ENCODE data around the gene CABLES2.
"Not testable (repeated sequence)": the region's sequence is repeated elsewhere in the genome, so short reads cannot be mapped to it uniquely, and the experiment has no call there.

The CABLES2 gene

DNA sequence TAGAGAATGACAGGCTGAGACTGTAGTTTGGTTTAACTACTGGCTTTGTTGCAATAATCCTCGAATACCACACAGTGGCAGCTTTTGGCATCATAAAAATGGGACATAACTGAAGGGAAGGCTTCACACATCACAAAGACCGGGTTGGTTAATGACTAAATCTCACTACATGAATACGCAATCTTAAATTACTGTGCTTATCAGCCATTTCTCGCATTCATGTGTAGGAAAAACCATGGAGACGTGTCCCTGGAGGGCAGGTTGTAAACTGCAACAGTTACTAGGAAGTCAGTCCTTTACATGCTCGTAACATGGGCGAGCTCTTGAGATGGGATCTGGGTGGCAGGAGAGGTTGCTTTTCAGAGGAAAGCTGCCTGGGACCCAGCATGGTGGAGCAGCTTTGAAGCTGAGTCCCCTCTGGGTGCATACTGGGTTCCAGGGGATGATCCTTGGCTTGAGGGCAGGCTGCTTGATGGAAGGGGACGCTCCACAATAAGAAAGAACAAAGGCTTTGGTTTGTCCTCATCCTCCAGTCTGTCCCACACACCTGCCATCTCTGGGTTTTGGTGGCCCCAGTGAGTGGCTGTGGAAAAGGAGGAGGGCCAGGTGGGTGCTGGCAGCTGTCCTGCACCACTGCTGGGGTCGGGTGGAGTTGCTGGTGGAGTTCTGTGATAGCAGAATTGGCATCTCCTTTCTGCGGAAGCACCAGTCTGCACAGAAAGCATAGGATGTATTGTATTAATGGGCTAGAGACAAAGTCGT lies 18.1 kb downstream of the CABLES2 start:
- DNase-seq, result peak; percentile 22

DNA sequence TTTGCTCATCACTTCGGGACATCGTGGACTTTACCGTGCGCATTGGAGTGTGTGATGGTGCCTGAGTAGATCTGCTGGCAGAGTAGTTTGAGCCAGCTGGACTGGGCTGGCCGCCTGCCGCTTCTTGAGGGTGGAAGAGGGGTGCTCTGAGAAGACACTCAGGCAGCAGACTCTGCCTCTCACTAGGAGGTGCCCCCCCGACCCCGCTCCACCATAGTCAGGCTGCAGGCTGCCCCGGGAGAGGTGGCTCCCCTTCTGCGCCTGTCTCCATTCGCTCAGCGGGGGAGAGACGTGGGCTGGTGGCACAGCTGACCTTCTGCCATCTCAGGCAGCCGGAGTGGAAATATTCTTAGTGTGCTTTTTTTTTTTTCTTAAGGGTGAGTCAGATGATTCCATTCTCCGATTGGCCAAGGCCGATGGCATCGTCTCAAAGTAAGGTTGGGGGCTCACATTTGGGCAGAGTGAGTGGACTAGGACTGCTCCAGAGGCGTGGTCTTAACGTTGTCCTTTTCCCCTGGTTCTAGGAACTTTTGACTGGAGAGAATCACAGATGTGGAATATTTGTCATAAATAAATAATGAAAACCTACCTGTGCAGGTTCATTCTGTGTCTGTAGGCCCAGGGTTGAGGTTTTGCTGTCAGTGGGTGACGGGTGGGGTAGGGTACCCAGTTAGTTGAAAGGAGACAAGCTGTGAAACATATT lies 19.0 kb downstream of the CABLES2 start:
- no peak for DNase-seq

DNA sequence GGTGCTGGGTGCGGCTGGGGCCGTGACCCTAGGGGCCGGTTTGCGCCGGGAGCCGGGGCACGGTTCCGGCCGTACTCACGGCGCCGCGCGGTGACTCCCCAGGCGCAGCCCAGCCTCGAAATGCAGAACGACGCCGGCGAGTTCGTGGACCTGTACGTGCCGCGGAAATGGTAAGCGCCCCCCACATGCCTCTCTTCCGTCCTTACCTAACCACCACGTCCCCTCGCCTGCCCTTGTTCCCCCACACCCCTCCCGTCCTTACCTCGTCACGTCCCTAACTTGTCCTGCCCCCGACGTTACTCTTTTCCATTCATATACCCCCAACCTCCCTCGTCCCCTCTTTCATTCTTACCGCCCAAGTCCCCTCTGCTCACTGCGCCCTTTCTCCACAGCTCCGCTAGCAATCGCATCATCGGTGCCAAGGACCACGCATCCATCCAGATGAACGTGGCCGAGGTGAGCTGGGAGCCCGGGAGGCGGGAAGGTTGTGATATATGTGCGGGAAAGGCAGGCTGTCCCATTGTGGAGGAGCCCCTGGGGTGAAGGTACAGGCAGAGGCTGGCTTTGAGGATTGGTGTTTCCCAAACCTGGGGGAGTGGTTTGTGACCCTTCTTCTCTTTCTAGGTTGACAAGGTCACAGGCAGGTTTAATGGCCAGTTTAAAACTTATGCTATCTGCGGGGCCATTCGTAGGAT lies 19.7 kb downstream of the CABLES2 start:
- DNase-seq, result no peak

DNA sequence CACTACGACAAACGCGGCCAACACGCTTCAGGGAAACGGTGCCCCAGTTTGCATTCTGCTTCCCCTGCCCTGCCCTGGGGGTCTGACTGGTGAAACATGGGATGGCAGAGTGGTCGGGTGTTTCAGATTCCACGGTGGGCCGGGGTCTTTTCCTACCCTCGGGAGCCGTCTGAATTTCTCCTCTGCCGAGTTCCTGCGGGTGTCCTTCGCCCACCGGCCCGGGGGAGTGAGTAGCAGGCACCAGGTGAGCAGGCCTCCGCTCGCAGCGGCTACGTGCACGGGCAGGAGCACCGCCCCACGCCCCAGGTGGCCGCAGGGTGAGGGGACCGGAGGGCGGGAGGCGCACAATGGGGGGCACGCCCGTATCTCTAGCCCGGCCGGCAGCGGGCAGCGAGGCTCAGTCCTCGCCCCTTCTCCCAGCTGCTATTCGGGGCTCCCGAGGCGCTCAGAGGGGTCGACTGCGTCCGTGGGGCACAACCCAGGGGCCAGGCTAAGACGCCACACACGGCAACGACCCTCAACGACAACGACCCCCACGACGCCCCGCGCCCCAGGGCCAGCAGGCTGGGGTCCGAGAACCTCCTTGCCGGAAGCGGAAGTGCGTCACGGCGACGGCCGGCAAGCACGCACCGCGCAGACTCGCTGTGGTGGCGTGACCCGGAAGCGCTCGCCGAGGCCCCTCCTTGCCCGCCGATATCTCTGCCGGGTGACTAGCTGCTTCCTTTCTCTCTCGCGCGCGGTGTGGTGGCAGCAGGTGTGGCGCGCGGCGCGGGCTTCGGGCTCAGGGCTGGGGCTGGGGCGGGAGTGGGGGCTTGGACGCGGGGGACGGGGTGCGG lies 20.5 kb downstream of the CABLES2 start, which contains the start of gene RPS21:
Gene RPS21 (plus strand): TSS at position 721 of the 836 bp plus-strand sequence. CDS start 236 bp downstream, outside the sequence.
- DNase-seq, result peak; percentile 89

DNA sequence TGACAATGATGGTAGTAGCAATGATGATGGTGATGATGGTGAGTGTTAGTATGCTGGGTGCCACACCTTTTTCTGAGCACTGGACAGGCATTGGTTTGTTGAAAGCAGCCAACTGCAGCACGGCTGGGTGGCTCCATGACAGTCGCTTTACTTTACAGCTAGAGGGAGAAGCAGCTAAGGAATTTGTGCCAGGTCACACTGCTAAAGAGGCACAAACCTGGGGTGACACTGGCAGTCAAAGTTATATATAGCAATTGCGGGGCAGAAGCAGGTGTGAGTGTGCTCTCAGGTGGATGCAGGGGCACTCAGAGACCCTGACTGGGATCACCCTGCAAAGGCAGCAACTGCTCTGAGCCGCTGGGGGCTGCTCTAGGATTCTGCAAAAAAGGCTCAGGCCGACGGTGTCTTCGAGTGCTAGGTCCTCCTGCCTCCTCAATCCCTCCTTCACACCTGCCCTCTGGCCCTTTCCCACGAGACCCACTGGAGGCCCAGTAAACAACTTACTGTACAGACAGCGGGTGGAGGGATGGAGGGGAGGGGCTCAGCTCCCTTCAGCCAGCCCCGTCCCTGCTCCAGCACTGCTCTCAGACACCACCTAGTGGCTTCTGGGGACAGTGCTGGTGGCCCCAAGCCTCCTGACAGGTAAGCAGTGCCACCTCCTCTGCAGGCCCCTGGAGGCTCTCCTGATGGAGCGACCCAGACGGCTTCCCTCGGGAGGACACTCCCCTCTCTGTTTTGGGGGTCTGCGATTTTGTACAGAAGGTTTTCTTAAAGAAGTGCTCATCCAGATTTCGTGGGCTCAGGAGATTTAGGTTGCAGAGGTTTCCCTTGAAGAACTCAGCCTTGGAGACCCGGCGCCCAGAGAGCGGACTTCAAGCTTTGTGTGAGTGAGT lies 24.5 kb downstream of the CABLES2 start:
- DNase-seq, result peak; percentile 44

DNA sequence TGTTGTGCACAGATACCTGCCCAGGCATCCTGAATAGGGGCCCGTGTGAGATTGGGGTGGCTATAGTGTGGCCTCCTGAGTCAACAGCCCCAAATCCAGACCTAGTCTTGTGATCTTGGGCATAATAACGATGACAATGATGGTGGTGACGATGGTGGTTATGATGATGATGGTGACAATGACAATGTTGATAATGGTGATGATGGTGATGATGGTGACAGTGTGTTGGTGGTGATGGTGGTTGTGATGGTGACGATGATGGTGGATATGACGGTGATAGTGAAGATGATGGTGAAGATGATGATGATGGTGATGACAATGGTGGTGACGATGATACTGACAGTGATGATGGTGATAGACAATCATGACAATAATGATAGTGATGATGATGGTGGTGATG lies 25.2 kb downstream of the CABLES2 start:
- DNase-seq, result no peak

DNA sequence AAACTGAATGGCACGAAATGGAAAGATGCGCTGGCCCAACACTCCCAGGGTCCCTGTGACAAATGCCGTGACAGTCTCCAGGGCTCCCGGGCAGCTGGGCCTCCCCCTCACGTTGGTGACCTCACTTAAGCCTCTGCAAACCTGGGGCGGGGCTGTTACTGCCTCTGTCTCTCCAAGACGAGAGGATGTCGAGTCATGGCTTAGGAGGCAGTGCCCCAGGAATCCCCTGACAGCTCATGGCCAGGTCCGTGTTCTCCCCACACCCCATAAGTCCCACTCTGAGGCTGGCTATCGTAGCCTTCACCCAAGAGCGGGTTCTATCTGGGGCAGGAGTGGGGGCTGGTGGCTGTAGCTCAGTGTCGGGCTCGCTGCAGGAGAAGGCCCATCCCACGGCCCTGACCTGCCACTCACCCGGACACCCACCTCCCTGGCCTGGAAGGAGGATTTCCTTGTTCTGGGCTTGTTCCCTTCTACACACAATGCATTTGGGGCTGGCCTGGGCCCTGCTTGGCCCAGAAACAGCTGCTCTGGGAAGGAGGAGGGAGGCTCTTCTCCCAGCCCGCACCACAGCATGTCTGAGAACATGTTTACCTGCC lies 25.8 kb downstream of the CABLES2 start:
- DNase-seq, result no peak

DNA sequence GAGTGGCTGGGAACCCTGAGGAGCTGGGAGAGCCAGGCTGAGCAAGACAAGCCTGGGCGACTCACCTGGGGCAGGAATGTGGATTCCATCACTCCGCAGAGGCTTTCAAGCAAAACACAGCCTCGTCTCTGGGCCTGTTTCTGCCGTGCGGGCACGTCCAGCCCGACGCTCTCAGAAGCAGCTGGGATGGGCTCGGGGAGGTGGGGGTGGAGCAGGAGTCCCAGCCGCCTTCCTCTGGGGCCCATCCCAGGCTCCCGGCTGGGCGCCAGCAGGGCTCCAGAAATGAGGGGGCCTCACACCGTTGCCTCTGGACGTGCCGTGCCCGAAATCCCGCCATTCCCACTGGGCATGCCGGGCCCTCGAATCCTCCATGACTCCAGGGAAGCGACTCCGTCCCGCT lies 28.9 kb downstream of the CABLES2 start:
- no peak for DNase-seq

DNA sequence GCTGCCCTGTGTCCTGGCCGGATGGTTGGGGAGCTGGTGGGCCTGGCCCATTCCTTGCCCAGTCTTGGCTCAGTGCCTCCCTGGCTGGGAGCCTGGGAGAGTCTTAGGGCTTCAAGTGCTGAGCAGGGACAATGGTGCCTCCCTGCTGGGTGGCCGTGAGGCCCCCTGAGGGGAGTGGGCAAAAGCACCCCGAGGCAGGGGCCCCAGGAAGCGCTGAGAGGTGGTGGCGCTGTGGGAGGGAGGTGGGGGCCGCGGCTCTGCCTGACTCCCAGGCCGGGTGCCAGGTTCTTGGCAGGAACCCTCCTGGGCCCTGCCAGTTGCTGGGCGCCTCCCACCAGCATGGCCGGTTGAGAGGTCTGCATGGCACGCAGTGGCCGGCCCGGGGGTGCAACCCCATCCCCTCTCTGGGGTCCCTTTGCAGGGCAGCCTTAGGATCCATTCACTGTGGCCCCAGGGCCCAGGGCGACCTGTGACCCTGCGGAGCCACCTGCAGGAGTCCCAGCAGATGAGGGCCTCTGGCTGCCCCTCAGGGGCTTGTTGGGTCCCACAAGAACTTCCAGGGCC lies 29.4 kb downstream of the CABLES2 start:
- no peak for DNase-seq

DNA sequence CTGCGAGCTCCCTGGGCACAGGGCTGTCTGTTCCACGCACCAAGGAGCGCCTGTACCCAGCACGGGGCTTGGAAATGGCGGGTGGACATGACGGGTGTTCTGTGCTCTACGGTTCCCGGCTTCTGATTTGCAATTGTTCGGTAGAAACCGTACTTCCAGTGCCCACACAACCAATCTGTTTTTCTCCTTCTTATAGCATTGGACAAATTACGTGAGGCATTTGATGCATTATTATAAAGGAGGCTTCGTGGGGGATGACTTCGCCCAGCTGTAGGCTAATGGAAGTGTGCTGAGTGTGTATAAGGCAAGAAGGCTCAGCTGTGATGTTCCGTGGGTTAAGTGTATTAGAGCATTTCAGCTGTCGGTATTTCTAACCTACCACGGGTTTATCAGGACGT lies 30.0 kb downstream of the CABLES2 start:
- no peak for DNase-seq

DNA sequence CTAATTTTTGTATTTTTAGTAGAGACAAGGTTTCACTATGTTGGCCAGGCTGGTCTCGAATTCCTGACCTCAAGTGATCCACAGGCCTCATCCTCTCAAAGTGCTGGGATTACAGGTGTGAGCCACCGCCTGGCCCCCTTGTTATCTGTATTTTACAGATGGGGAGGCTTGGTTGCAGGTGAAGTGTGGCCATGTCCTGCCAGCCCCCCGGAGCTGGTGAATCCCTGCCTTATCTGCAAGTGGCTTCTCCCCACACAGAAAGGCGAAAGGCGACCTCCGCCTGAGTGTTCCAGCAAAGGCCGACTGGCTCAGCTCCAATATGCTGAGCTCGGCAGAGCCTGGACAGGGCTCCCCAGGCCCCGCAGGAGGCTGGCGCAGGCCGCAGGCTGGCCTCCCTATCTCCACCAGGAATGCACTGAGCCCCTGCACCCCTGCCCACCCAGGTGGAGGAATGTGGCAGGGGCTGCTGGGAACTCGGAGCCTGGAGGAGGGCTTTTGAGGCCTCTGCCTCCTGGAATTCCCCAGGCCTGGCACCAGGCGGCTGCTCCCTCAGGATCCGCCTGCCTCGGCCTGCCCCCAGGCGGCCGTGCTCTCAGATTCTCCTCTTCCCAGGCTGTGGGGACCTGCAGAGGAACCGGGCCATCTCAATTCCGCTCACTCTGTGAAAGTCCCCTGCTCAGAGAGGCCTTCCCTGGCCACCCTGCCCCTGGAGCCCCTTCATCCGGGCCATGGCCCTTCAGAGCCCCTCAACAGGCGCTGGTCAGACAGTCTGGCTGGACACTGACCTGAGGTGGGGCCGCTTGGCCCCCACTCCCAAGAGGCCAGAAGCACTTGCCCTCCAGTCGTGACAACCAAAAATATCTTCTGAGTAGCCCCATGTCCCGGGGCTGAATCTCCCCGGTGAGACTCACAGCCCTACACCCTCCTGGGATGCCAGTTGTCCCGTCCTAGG lies 30.7 kb downstream of the CABLES2 start:
- no peak for DNase-seq

DNA sequence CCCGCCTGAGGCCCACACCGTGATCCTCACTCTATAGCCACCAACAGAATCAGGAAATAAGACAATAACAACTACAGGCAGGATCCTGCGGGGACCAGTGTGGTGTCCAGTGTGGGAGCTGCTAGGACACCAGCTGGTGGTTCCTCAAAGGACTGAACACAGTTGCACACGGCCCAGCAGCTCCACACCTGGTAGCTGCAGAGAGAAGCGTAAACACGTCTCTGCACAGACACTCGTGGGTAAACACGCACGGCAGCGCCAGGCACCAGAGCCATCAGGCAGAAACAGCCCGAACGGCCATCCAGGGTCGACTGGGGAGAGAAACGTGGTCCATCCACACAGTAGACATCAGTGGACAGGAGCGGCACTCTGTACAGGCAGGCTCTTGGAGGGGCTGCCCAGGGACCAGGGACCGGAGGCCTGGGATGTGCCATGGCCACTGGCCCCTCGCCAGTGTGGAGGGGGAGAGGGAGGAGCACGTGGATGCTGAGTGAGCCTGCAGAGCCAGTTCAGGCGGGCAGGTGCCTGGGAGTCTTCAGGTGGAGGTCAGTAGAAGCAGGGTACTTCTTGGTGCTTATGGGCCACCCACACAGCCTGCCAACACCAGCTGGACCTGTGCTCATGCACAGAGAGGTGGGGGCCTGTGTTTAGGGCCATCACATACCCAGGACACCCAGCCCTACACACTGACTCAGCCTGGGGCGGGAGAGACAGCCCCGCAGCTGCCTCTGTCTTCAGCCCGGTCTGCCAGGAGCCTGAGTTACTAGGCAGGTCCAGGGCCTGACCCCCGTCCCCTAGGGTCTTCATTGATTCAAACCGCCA lies 32.5 kb downstream of the CABLES2 start:
- DNase-seq, result peak; percentile 51

DNA sequence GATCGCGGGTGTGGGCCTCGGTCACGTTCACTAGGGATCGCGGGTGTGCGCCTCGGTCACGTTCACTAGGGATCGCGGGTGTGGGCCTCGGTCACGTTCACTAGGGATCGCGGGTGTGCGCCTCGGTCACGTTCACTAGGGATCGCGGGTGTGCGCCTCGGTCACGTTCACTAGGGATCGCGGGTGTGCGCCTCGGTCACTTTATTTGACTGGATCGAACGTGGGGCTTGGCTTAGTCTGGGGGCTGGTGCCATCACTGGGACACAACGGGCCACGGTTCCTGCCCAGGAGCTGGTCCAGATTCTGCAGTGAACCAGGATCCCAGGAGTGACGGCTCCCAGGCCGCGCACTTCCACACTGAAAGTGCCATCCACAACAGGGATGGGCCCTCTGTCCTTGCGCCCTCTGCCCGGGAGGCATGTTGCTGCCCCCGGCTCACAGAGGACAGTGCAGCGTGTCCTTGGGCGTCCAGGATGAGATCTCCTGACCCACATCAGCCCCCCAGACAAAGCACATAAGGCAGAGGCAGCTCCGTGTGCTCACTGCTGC lies 33.4 kb downstream of the CABLES2 start:
- not testable (repeated sequence) for DNase-seq

DNA sequence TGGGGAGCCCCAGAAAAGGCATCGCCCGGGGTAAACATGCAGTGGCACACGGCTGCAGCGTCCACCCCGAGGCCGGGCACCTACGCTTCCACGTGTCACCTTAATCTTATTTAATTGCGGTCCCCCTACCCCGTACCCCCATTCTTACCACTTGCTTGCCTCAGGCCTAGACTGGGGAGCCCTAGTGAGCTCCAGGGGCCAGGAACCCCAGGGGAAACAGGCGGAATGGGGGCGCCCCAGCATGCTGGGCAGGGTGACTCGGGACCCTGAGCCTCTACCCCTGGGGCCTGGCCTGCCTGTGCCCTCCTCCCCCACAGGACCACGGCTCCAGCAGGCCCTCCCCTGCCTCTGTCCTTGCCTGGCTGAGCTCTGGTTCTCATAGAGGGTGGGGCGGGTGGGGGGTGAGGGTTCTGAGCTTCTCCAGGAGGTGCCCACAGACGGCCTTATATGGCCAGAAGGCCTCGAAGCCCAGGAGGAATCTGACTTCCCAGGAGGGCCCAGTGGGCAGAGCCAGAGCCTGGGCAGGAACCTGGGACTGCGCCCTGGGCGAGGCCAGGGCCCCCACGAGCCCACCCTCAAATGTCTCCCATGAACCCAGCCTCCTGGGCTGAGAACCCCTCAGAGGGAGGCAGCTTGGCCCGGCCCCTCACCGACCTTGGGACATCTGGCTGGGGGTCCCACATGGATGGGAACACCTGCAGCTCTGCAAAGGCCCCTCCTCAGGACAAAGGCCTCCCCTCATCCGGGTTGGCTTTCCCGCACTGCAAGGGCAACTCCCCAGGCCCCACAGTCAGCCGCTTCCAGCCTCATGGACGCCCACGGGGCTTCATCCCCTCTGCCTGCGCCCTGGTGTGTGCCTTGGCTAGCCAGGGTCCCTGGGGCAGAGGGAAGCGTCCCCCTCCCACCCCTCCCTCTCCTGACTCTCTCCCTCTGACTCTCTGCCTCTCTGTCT lies 34.8 kb downstream of the CABLES2 start:
- no peak for DNase-seq

DNA sequence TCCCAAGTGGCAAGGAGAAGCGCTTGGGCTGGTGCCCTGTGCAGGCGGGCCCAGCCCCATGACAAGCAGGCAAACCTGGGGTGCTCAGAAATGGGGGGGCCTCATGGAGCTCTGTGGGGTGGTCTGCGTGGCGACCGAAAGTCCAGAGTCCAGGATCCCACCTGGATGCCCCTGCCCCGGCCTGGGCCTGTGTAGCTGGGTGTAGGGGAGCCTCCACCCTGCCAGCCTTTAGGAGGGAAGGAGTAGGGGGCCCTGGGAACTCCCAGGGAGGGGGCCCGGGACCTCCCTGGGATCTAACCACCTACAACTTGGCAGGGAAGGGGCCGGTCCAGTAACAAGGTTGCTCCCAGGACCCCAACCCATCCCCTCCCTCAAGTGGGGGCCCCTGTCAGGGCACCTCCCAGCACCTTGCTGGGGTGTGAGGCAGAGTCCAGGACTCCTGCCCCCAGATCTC lies 35.5 kb downstream of the CABLES2 start:
- DNase-seq, result no peak

DNA sequence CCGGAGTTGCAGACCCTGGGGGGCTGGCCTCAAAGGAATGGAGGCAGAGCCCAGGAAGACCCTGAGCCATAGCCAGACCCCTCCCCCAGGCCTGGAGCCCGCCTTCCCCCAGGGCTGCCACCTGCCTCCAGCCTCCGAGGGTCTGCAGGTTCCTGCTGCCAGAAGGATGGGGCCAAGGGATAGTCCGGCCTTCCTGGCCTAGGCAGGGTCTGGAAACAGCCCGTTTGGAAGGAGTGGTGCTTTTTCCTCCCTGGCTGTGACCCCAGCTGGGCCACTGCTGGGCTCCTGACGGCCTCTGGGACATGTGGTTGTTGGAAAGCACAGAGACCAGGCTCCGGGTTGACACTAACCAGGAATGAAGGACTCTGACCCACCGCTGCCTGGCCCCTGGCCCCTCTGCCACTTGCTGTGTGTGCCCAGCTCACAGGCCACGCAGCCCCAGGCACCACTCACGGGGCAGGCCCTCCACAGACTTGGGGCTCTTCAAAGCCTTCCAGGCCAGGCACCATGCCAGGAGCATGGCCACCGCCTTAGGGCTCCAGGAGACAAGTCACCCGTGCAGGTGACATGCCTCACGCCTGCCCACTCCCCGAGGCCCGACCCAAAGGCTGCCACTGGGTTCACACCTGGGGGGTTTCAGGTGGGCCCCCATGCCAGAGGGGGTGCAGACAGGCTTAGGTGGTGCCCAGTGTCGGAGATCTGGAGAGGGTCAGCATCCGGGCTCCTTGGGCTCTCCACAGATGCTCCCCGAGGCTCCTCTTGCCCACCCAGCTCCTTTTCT lies 36.1 kb downstream of the CABLES2 start:
- DNase-seq, result no peak
